Ramos (cell line): ENCODE results near the gene ZFP82.

ENCODE experiments used
- in situ Hi-C: fragments of 300-500 bp; cut with MboI; formaldehyde crosslinking; loops from one replicate; pipeline ENCODE4 v1.14.3; 2022; ENCODE audit warnings: low sequenced_read_pairs; ENCODE audit not compliant: unreplicated experiment

ZFP82 gene

DNA sequence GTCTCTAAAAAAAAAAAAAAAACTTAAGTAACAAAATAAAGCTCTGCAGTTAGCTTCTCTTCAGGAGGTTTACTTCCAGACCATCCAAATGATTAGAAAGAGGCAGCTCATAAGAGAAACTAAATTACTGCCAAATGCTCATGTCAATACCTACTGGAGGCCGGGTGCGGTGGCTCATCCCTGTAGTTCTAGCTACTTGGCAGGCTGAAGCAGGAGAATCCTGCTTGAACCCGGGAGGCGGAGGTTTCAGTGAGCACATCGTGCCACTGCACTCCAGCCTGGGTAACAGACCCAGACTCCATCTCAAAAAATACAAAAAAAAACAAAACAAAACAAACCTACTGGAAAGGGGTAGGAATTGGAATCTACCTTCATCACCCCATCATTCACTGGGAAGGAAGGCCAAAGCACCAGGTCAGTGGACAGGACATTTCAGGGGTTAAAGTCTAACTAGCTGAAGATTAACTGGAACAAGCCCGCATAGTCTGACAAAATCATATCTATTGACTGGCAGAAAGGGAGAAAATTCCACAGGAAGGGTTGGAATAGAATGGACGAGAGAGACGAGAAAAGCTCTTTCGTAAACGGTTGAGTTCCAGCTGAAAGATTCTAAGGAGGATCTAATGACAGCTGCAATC is 40.8 kb downstream of the ZFP82 start:
- in situ Hi-C loops, result no loop called here

DNA sequence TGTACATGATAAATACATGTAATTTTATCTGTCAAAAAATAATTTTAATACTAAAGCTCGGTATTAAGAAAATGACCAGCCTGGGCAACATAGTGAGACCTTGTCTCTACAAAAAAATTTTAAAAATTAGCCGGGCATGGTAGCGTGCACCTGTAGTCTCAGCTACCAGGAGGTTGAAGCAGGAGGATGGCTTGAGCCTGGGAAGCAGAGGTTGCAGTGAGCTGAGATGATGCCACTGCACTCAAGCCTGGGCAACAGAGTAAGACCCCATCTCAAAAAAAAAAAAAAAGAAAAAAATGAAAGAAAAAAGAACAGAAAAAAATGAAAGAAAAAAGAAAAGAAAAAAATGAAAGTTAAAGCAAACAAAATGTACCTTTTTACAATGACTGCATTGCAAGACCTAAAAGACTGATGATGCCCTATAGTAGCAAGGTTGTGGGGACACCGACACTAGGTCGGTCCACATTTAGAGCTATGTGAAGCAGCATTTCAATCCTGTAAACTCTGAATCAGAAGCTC is 44.7 kb downstream of the ZFP82 start:
- in situ Hi-C loops, result no loop called here

DNA sequence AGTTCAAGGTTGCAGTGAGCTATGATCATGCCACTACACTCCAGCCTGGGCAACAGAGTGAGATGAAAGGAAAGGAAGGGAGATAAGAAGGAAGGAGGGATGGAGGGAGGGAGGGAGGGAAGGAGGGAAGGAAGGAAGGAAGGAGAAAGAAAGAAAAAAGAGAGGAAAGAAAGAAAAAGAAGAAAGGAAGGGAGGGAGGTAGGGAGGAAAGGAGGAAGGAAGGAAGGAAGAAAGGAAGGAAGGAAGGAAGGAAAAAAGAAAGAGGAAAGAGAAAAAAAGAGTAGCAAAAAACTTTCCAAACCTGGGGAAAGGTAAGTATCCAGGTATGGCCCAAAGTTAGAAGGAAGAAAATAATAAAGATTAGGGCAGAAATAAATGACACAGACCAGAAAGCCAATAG is 46.6 kb downstream of the ZFP82 start:
- in situ Hi-C loops, result no loop called here

DNA sequence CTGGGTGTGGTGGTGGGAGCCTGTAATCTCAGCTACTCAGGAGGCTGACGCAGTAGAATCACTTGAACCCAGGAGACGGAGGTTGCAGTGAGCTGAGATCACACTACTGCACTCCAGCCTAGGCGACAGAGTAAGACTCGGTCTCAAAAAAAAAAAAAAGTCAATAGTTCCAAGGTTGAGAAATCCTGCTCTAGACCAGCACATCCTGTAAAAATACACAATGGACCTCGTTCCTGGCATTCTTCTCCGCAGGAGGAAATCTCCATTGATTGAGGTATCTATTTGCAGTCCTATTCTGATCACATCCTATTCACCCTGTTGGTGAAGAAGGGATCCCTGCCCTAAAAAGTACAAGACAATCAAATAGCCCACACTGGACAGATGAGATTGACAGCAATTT is 54.6 kb downstream of the ZFP82 start:
- in situ Hi-C loops, result no loop called here
